ENCODE results near the gene LDAH.

Gene LDAH

DNA sequence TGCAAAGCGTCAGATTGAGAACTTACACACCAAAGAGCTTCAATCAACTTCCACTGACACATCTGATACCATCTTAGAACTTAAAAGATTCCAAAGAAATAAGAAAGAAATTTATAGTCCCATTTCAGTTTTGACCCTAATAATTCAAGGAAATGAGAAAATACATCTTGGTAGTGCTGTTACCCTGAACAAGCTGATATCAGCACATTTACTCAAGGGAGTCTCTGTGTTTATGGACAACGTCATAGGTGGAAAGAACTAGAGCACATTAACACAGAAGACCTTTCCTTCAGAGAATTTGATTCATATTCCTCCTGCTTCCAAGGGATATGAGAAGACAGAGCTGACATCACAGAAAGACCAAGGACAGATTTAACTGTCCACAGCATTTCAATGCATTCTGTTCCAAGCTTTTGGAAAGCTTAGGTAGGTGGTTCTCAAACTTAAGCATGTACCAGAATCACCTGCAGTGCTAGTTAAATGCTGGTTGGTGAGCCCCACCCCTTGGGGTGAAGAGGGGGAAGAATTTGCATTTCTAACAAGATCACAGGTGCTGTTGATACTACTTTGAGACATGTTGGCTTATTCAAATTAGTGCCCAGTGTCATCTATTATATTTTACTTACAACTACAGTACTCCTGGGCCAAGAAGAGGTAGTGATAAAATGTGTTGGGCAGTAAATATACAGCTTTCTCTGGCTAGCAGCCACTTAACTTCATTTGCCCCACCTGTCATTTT lies 59.8 kb downstream of the LDAH start:
- Histone ChIP-seq H3K36me3 (replicated peaks) (no peaks in the 10 kb centered on the region), H3K9me3 (no peaks in the 10 kb centered on the region), H3K4me3 (no peak overlapping the region), H3K4me1 (no peaks in the 10 kb centered on the region), H3K27me3 (ENCODE audit: low read depth) (no peaks in the 10 kb centered on the region)
- in situ Hi-C loops (cut with MboI; ENCODE audit: low sequenced_read_pairs) = no loop called here
- DNase-seq (ENCODE audit: low spot score in 2 of 2) = no peak

DNA sequence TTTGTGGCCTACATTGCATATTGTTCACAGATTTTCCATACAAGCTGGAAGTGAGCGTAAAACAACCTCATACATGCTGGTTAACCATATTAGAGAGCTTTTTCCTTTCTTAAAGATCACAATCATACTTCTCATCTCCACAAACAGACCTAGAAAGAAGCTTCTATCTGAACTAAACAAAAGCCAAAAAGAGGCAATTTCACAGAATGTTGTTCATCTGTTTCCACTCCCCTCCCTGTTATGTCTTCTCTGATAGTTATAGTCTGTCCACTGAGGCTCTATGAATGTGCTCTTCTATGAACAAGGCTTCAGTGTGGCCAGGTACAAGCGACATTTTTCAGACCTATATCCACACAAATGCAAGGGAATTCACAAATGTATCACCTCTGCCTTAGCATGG lies 63.4 kb downstream of the LDAH start:
- Histone ChIP-seq H3K27me3 (ENCODE audit: low read depth) (no peaks in the 10 kb centered on the region), H3K4me1 (no peaks in the 10 kb centered on the region), H3K4me3 (no peak overlapping the region), H3K9me3 (no peaks in the 10 kb centered on the region), H3K36me3 (replicated peaks) (no peaks in the 10 kb centered on the region)
- in situ Hi-C loops (cut with MboI; ENCODE audit: low sequenced_read_pairs) = no loop called here
- DNase-seq (ENCODE audit: low spot score in 2 of 2) = no peak

DNA sequence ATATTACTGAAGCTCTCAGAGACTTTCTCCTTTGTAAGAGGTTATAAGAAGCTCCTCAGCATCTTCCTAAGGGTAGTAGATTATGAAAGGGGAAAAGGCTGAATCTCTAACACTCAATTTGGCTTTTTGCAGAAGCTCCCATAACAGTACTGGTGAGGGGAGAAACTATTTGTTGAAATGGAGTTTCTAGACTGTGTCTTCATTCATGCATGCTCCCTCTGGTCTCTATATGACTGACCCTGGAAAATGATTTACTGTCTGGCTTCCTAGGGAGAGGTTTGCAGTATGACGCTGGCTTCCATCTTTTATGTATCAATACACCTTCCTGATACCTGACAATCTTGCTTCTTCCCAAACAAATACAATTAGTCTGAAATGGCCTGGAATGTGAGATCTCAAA lies 63.9 kb downstream of the LDAH start:
- H3K36me3 ChIP-seq (replicated peaks) = no peaks in the 10 kb centered on the region
- no peak for DNase-seq (ENCODE audit: low spot score in 2 of 2)
- no peaks in the 10 kb centered on the region for H3K4me1 ChIP-seq
- H3K27me3 ChIP-seq (ENCODE audit: low read depth) = no peaks in the 10 kb centered on the region
- H3K9me3 ChIP-seq = no peaks in the 10 kb centered on the region
- no peak overlapping the region for H3K4me3 ChIP-seq
- in situ Hi-C loops (cut with MboI; ENCODE audit: low sequenced_read_pairs) = no loop called here

DNA sequence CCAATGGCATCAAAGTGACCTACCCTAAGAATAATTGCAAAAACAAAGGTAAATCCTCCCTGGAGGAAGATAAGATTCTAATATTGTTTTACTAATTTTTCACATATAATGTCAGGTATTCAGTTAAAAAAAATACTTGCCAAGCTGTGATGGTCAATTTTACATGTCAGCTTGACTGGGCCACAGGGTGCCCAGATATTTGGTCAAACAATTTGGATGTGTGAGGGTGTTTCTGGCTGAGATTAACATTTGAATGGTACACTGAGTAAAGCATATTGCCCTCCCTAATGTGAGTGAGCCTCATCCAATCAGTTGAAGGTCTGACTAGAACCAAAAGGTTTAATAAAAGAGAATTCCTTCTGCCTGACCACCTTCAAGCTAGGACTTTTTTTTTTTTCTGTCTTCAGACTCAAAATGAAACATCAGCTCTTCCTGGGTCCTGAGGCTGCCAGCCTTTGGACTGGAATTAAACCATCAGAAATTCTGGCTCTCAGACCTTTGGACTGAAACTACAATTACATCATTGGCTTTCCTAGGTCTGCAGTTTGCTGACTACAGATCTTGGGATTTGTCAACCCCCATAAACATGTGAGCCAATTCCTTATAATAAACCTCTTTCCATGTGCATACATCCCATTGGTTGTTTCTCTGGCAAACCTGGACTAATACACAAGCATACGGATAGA lies 65.4 kb downstream of the LDAH start:
- DNase-seq (ENCODE audit: low spot score in 2 of 2) = no peak
- Histone ChIP-seq H3K27me3 (ENCODE audit: low read depth) (no peaks in the 10 kb centered on the region), H3K36me3 (replicated peaks) (no peaks in the 10 kb centered on the region), H3K4me3 (no peak overlapping the region), H3K9me3 (no peaks in the 10 kb centered on the region), H3K4me1 (no peaks in the 10 kb centered on the region)
- in situ Hi-C loops (cut with MboI; ENCODE audit: low sequenced_read_pairs) = no loop called here

DNA sequence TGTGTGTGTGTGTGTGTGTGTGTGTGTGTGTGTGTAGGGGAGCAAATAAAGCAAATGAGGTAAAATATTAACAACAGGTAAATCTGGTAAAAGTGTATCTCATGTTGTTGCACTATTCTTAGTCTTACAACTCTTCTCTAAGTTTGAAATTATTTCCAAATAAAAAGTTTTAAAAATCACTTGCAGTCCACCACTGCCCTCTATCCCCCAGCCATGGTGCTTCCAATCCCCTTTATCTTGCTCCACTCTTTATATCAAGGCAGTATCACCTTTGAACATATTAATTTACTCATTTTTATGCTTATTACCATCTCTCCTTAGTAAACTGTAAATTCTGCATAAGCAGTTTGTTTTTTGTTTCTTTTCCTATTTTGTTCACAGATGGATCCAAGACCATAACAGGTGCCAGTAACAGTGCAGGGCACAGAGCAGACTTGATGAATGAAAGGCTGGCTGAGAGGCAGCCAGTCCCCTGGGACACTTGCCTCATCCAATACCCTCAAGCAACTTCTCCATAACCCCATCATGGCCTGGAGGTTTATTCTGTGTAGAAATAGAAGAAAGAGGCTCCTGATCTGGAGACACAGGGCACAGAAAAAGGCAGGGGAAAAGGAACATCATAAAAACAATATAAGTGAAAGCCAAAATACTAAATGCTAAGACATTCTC lies 67.6 kb downstream of the LDAH start:
- DNase-seq (ENCODE audit: low spot score in 2 of 2) = no peak

DNA sequence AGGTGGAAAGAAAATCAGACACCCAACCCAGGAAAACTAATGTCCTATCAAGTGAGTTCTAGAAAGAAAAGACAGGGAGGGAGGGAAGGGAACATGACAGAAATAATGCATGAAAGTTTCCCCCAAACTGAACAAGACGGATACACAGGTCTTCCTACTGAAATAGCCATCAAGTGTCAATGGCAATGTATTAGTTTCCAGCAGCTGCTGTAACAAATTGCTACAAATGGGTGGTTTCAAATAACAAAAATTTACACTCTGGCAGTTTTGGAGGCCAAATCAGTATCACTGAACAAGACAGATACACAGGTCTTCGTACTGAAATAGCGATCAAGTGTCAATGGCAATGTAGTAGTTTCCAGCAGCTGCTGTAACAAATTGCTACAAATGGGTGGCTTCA lies 70.6 kb downstream of the LDAH start:
- no peaks in the 10 kb centered on the region for H3K9me3 ChIP-seq
- H3K4me3 ChIP-seq = no peak overlapping the region
- no peak for DNase-seq (ENCODE audit: low spot score in 2 of 2)
- H3K4me1 ChIP-seq = no peaks in the 10 kb centered on the region
- in situ Hi-C loops (cut with MboI; ENCODE audit: low sequenced_read_pairs) = no loop called here
- H3K27me3 ChIP-seq (ENCODE audit: low read depth) = no peaks in the 10 kb centered on the region
- no peaks in the 10 kb centered on the region for H3K36me3 ChIP-seq (replicated peaks)

More for the DNA sequence above, 67.6 kb downstream of the LDAH start:
- in situ Hi-C loops (cut with MboI; ENCODE audit: low sequenced_read_pairs) = no loop called here
- H3K4me1 ChIP-seq = no peaks in the 10 kb centered on the region
- H3K36me3 ChIP-seq (replicated peaks) = no peaks in the 10 kb centered on the region
- no peak overlapping the region for H3K4me3 ChIP-seq
- H3K9me3 ChIP-seq = no peaks in the 10 kb centered on the region
- no peaks in the 10 kb centered on the region for H3K27me3 ChIP-seq (ENCODE audit: low read depth)

DNA sequence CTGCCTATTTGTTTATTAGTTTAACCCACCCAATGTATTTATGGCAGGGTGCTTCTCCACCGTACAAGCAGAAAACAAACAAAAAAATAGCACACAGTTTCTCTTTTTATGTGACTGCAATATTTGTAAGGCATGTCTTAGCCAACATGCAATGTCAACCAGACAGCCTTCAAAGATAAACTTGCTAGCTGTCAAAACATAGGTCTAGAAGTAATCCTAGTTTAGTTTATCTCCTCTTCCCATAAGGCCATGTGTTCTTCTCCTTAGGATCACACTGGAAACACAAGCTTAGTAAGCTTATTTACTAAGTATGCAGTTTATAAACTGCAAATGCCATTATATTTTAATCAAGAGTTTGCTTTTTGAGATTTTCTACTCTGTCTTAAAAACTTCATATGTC lies 75.6 kb downstream of the LDAH start:
- Histone ChIP-seq H3K27me3 (ENCODE audit: low read depth) (no peaks in the 10 kb centered on the region), H3K4me1 (no peaks in the 10 kb centered on the region), H3K9me3 (no peaks in the 10 kb centered on the region), H3K4me3 (no peak overlapping the region), H3K36me3 (replicated peaks) (no peaks in the 10 kb centered on the region)
- DNase-seq (ENCODE audit: low spot score in 2 of 2) = no peak
- in situ Hi-C loops (cut with MboI; ENCODE audit: low sequenced_read_pairs) = no loop called here

DNA sequence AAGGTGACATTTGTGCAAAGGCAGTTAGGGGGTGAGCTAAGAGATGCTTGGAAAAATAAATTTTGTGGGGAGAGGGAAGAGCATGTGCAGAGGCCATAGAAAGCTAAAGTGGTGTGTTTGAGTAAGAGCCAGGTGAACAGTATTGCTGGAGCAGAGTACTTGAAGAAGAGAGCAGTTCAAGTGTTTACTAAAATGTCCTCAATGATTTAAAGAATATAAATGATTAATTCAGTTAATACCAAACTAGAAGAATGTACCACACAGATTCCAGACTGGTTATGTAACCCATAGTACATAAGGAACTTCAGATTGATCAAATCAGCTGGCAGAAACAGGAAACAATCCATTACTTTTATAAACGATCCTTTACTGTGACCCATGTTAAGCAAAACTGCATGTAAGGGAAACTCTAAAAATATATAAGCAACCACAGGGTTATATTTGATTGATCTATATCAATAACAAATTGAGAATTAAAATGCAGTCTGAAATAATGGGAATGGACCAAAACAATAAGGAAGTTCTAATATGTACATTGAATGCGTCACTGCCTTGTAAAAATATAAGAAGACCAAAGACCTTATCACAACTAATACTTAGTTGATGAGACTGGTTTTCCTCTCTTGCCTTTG lies 76.9 kb downstream of the LDAH start:
- in situ Hi-C loops (cut with MboI; ENCODE audit: low sequenced_read_pairs) = no loop called here
- Histone ChIP-seq H3K9me3 (no peaks in the 10 kb centered on the region), H3K4me1 (no peaks in the 10 kb centered on the region), H3K36me3 (replicated peaks) (no peaks in the 10 kb centered on the region), H3K27me3 (ENCODE audit: low read depth) (no peaks in the 10 kb centered on the region), H3K4me3 (no peak overlapping the region)
- DNase-seq (ENCODE audit: low spot score in 2 of 2) = no peak

DNA sequence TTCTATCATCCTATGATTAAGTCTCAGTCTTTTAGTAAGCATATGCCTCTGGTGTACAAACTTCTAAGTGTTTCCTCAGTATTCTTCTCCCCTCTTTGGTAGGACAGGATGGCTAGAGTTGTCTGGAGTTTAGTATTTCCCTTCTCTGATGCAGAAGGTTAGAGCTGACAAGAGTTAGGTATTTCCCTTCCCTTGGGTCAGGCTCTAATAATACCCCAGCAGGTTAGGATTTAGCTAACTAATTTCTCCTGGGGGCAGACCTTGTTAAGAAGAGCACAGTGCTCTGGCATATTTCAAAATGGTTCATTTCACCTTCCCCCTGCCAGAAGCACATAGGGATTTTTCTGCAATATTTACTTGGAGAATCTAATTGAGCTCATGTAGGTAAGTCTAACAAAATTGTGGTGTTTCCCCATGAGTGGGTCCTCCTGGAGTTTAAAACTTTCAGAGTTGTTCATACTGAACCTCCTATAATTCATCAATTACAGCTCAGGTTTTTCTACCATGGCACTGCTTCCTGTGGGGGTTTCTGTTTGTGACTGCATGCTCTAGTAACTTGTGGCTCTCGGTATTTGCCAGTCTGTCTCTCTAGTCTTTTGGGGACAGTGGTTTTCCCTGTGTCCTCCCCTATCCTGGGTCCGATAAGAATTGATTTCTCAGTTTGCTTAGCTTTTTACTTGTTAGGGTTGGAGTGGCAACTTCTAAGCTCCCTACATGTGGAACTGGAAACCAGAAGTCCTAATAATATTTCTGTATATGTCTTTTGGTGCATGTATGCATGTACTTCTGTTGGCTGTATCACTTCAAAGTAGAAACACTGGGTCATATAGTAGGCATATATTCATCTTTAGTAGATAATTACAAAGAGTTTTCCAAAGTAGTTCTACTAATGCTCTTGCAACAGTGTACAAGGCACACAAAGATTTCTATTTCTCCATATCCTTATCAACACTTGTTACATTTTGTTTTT lies 78.2 kb downstream of the LDAH start:
- Histone ChIP-seq H3K27me3 (ENCODE audit: low read depth) (no peaks in the 10 kb centered on the region), H3K4me3 (no peak overlapping the region), H3K36me3 (replicated peaks) (no peaks in the 10 kb centered on the region), H3K9me3 (no peaks in the 10 kb centered on the region), H3K4me1 (no peaks in the 10 kb centered on the region)
- in situ Hi-C loops (cut with MboI; ENCODE audit: low sequenced_read_pairs) = no loop called here
- DNase-seq (ENCODE audit: low spot score in 2 of 2) = no peak

DNA sequence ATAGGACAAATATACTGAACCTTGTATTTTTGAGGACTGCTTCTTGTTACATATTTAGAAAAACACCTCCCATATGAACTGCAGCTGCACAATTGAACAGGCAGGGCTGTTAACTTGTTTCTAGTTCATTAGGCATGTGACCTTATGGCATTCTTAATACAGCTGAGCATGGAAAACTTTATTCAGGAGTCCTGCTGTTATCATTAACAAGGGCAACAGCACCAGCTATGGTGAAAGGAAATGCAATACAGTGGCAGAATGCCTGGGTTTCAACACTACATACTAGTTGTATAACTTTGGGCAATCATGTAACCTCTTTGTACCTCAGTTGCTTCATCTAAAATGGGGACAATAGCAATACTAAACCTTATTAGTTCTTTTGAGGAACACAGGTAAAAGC lies 84.1 kb downstream of the LDAH start:
- no peaks in the 10 kb centered on the region; the same call in 1 of the 2 replicates for H3K36me3 ChIP-seq (replicated peaks)
- H3K4me1 ChIP-seq = no peaks in the 10 kb centered on the region
- DNase-seq (ENCODE audit: low spot score in 2 of 2) = no peak
- H3K4me3 ChIP-seq = no peak overlapping the region
- in situ Hi-C loops (cut with MboI; ENCODE audit: low sequenced_read_pairs) = no loop called here
- no peaks in the 10 kb centered on the region for H3K9me3 ChIP-seq
- H3K27me3 ChIP-seq (ENCODE audit: low read depth) = no peaks in the 10 kb centered on the region

DNA sequence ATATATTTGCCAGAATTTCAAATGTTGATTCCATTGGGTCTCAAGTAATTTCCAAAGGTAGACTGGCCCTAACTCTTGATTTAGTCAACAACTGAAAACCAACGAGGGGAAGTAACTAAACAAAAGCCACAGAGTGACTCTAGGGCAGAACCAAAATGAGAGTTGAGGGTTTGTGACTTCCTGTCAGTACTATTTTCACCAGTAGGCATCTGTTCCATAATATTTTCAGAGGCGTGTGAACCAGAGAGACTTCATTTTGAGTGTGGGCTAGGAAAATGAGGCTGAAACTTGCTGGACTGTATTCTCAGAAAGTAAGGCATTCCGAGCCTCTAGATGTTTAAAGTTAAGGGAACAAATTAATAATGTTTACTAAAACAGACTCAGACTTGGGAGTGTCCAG lies 85.4 kb downstream of the LDAH start:
- Histone ChIP-seq H3K4me1 (no peaks in the 10 kb centered on the region), H3K36me3 (replicated peaks) (no peaks in the 10 kb centered on the region; the same call in 1 of the 2 replicates), H3K9me3 (no peaks in the 10 kb centered on the region), H3K4me3 (no peak overlapping the region), H3K27me3 (ENCODE audit: low read depth) (no peaks in the 10 kb centered on the region)
- in situ Hi-C loops (cut with MboI; ENCODE audit: low sequenced_read_pairs) = no loop called here
- no peak for DNase-seq (ENCODE audit: low spot score in 2 of 2)

DNA sequence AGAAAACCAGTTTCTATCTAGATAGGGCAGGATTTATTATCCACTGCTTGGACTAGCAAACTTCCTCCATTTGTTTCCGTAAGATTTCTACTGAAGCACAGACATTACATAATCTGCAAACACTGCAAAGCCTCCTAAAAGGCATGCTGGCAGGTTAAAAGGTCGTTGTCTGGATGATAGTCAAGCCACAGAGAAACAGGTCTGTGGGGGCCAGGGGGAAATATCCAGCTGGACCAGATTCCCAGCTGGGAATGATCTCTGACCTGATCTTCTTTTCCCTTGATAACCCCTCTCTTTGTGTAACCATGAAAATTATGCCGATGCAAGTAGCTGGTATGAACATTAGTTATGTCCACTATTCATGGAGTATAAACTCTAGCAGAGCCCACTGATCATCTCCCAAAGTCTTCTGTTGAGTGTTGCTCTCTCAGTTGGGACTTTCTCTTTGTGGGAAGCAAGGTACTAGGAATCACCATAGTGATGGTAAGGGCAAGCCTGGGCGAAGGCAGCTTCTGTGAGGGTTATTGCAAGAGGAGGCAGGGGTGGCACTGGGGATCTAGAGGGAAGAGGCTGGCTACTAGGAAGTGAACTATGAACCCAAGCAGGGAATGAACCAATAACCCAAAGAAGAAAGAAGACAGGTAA lies 94.7 kb downstream of the LDAH start:
- no peaks in the 10 kb centered on the region; the same call in 1 of the 2 replicates for H3K36me3 ChIP-seq (replicated peaks)
- no peak for DNase-seq (ENCODE audit: low spot score in 2 of 2)
- no peaks in the 10 kb centered on the region for H3K4me1 ChIP-seq

DNA sequence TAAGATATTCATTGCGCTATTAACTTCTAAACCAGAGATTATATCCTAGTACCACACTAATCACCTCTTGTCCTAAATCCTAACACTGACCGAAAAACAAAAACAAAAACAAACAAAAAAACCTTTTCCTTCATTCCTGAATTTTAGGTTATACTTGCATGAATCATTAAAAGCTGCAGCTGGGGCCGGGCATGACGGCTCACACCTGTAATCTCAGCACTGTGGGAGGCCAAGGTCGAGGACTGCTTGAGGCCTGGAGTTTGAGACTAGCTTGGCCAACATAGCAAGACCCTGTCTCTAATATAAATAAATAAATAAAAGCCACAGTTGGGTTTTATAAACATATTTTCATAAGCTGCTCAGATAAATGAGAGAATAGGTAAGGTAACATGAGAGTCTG lies 96.0 kb downstream of the LDAH start:
- no peaks in the 10 kb centered on the region for H3K27me3 ChIP-seq (ENCODE audit: low read depth)
- DNase-seq (ENCODE audit: low spot score in 2 of 2) = no peak
- no peak overlapping the region for H3K4me3 ChIP-seq
- H3K4me1 ChIP-seq = no peaks in the 10 kb centered on the region
- no peaks in the 10 kb centered on the region for H3K9me3 ChIP-seq
- H3K36me3 ChIP-seq (replicated peaks) = no peaks in the 10 kb centered on the region; the same call in 1 of the 2 replicates
- in situ Hi-C loops (cut with MboI; ENCODE audit: low sequenced_read_pairs) = no loop called here

More for the DNA sequence above, 94.7 kb downstream of the LDAH start:
- in situ Hi-C loops (cut with MboI; ENCODE audit: low sequenced_read_pairs) = no loop called here
- Histone ChIP-seq H3K27me3 (ENCODE audit: low read depth) (no peaks in the 10 kb centered on the region), H3K9me3 (no peaks in the 10 kb centered on the region), H3K4me3 (no peak overlapping the region)
